Measurements from ENCODE around the gene RNF182. TPM values are rescaled to one million over a fixed set of nuclear protein-coding genes. Genes with fewer than 3 reads are reported as not detected.

The RNF182 gene
- total RNA-seq, 1 donor from 2014 or later = 2.8 TPM

GRCh38 chr6:13993416-13993815 is 68.7 kb downstream of the RNF182 start:
- Mint-ChIP-seq H3K4me1 (ENCODE audit: unreplicated experiment) (no peaks in the 10 kb centered on the region), H3K9me3 (no peaks in the 10 kb centered on the region), H3K27me3 (peaks cover 8% of the 10 kb centered on the region), H3K4me3 (no peak overlapping the region), H3K36me3 (no peaks in the 10 kb centered on the region), H3K27ac (no peak overlapping the region)
- TF ChIP-seq, protein P1, sequence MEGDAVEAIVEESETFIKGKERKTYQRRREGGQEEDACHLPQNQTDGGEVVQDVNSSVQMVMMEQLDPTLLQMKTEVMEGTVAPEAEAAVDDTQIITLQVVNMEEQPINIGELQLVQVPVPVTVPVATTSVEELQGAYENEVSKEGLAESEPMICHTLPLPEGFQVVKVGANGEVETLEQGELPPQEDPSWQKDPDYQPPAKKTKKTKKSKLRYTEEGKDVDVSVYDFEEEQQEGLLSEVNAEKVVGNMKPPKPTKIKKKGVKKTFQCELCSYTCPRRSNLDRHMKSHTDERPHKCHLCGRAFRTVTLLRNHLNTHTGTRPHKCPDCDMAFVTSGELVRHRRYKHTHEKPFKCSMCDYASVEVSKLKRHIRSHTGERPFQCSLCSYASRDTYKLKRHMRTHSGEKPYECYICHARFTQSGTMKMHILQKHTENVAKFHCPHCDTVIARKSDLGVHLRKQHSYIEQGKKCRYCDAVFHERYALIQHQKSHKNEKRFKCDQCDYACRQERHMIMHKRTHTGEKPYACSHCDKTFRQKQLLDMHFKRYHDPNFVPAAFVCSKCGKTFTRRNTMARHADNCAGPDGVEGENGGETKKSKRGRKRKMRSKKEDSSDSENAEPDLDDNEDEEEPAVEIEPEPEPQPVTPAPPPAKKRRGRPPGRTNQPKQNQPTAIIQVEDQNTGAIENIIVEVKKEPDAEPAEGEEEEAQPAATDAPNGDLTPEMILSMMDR (conservative IDR thresholded peaks at IDR 0.05) = no peak
- no peak for DNase-seq (ENCODE audit: extremely low spot score, unreplicated experiment)

DNA sequence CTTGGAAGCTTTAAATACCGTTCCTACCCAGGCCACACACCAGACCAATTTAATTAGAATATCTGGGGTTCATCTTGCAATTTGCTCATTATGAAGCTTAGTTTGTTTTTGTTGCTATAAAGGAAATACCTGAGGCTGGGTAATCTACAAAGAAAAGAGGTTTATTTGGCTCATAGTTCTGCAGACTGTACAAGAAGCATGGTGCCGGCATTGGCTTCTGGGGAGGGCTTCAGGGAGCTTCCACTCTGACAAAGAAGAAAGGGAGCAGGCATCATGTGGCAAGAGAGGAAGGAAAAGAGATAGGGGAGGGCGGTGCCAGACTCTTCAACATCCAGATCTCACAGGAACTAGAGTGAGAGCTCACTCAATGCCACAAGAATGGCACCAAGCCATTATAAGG is 73.6 kb downstream of the RNF182 start:
- H3K4me1 Mint-ChIP-seq (ENCODE audit: unreplicated experiment) = no peaks in the 10 kb centered on the region
- DNase-seq (ENCODE audit: extremely low spot score, unreplicated experiment) = no peak
- H3K9me3 Mint-ChIP-seq = no peaks in the 10 kb centered on the region
- no peak overlapping the region for H3K4me3 Mint-ChIP-seq
- TF ChIP-seq, protein P1 (conservative IDR thresholded peaks at IDR 0.05) = no peak
- no peaks in the 10 kb centered on the region for H3K36me3 Mint-ChIP-seq
- no peak overlapping the region for H3K27ac Mint-ChIP-seq
- peaks cover 6% of the 10 kb centered on the region for H3K27me3 Mint-ChIP-seq

- Mint-ChIP-seq H3K4me1 (ENCODE audit: unreplicated experiment) (no peaks in the 10 kb centered on the region), H3K27ac (no peak overlapping the region), H3K4me3 (no peak overlapping the region), H3K36me3 (no peaks in the 10 kb centered on the region), H3K9me3 (no peaks in the 10 kb centered on the region), H3K27me3 (peaks cover 9% of the 10 kb centered on the region)
- DNase-seq (ENCODE audit: extremely low spot score, unreplicated experiment) = no peak
- TF ChIP-seq, protein P1 (conservative IDR thresholded peaks at IDR 0.05) = no peak
Measured at GRCh38 chr6:14000901-14001300, 76.1 kb downstream of the RNF182 start.

- H3K27ac Mint-ChIP-seq = no peak overlapping the region
- H3K9me3 Mint-ChIP-seq = no peaks in the 10 kb centered on the region
- DNase-seq (ENCODE audit: extremely low spot score, unreplicated experiment) = no peak
- H3K4me1 Mint-ChIP-seq (ENCODE audit: unreplicated experiment) = no peaks in the 10 kb centered on the region
- peaks cover 7% of the 10 kb centered on the region for H3K27me3 Mint-ChIP-seq
- H3K4me3 Mint-ChIP-seq = no peak overlapping the region
- no peaks in the 10 kb centered on the region for H3K36me3 Mint-ChIP-seq
- TF ChIP-seq, protein P1 (conservative IDR thresholded peaks at IDR 0.05) = no peak
Measured at GRCh38 chr6:14001329-14002012, 76.7 kb downstream of the RNF182 start.

DNA sequence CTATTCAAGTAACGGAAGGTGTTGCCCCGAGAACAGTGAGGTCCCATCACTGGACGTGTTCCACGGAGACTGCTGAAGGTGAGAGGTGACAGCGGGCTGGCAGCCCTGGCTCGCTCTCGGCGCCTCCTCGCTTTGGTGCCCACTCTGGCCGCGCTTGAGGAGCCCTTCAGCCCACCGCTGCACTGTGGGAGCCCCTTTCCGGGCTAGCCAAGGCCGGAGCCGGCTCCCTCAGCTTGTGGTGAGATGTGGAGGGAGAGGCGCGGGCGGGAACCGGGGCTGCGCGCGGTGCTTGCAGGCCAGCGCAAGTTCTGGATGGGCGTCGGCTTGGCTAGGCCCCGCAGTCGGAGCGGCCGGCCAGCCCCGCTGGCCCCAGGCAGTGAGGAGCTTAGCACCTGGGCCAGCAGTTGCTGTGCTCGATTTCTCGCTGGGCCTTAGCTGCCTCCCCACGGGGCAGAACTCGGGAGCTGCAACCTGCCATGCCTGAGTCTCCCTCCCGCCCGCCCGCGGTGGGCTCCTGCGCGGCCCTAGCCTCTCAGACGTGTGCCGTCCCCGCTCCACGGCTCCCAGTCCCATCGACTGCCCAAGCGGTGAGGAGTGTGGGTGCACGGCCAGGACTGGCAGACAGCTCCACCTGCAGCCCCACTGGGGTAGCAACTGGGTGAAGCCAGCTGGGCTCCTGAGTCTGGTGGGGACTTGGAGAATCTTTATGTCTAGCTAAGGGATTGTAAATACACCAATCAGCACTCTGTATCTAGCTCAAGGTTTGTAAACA is 77.6 kb downstream of the RNF182 start:
- TF ChIP-seq, protein P1 (conservative IDR thresholded peaks at IDR 0.05) = no peak
- Mint-ChIP-seq H3K36me3 (no peaks in the 10 kb centered on the region), H3K4me1 (ENCODE audit: unreplicated experiment) (no peaks in the 10 kb centered on the region), H3K4me3 (no peak overlapping the region), H3K9me3 (no peaks in the 10 kb centered on the region), H3K27ac (no peak overlapping the region), H3K27me3 (peaks cover 6% of the 10 kb centered on the region)
- no peak for DNase-seq (ENCODE audit: extremely low spot score, unreplicated experiment)

All from type B pancreatic cell (in vitro differentiated cells).